Adrenal gland (tissue), 12 donors: ENCODE measurements around the gene PCDHA13. TPM values are rescaled to one million over a fixed set of nuclear protein-coding genes. Genes with fewer than 3 reads are reported as not detected.
"Not testable (repeated sequence)": the region's sequence is repeated elsewhere in the genome, so short reads cannot be mapped to it uniquely, and the experiment has no call there.

ENCODE experiments used
- DNase-seq, 7 donors: peaks; one replicate each; pipeline ENCODE4 v3.0.0-alpha.2; 2019 to 2020
- H3K27ac ChIP-seq, 5 donors: fragments of 200-600 bp; sonication (generic) in 4 of 5; 1 replicate in 3 of 5; 2 replicates in 2 of 5; pipeline versions ENCODE4 v1.5.1 to v1.8.0; 2016 to 2020; ENCODE audit warnings: mild to moderate bottlenecking in 1 of 5
- H3K27me3 ChIP-seq: fragments of 200-600 bp; 2 replicates; pipeline ENCODE4 v1.8.0; 2021
- H3K36me3 ChIP-seq, 2 donors: fragments of 200-600 bp; replicated peaks in 1 of 2; 1 replicate in 1 of 2; 2 replicates in 1 of 2; pipeline versions ENCODE4 v1.5.1 to v1.8.0; 2018 to 2022
- H3K4me1 ChIP-seq, 2 donors: fragments of 200-600 bp; replicated peaks in 1 of 2; 1 replicate in 1 of 2; 2 replicates in 1 of 2; pipeline versions ENCODE4 v1.5.1 to v1.8.0; 2018 to 2021
- H3K4me3 ChIP-seq, 4 donors: fragments of 200-600 bp; sonication (generic) in 3 of 4; one replicate each; pipeline ENCODE4 v1.5.1; 2016 to 2018
- H3K9me3 ChIP-seq, 3 donors: fragments of 200-600 bp; sonication (generic) in 1 of 3; replicated peaks in 1 of 3; 1 replicate in 2 of 3; 2 replicates in 1 of 3; pipeline versions ENCODE4 v1.5.1 to v1.8.0; 2016 to 2021
- CTCF ChIP-seq, 6 experiments: fragments of 450-650 bp in 4 of 6; fragments of 200-600 bp in 2 of 6; sonication (generic) in 1 of 6; IDR thresholded peaks; 1 replicate in 5 of 6; 2 replicates in 1 of 6; pipeline versions ENCODE4 v1.5.1 to v1.8.0; 2016 to 2021; ENCODE audit warnings: antibody characterized with exemption in 6 of 6, mild to moderate bottlenecking in 2 of 6, moderate library complexity in 1 of 6
- POLR2A ChIP-seq, 2 donors: fragments of 450-650 bp; IDR thresholded peaks; one replicate each; pipeline ENCODE4 v1.6.1; 2017; ENCODE audit warnings: antibody characterized with exemption in 2 of 2, mild to moderate bottlenecking in 2 of 2, moderate library complexity in 1 of 2
- WGBS, 4 donors: extraction: QIAGEN DNeasy Blood & Tissue Kit in 2 of 4; methylation state at CpG; one replicate each; pipeline versions ENCODE4 v1.1.5 to v1.1.7; 2013 to 2017; 5-methylcytosine and 5-hydroxymethylcytosine counted together
- intact Hi-C, 2 donors: fragments of 100-400 bp; cut with DNase I; formaldehyde crosslinking; loops; one replicate each; pipeline versions ENCODE4 v1.14.1 to v1.15.0; 2022 to 2023
- polyA plus RNA-seq, 3 donors: library from polyadenylated mRNA; stranded (reverse); fragments of 200-250 nt in 2 of 3; fragments of 350-450 nt in 1 of 3; fragmentation: Illumina TruSeq in 1 of 3; extraction: RNeasy Lipid Tissue Mini Kit (QIAGEN cat#74804) in 1 of 3; gene quantifications; one replicate each; pipeline ENCODE4 v1.2.3, GENCODE V29; 2013 to 2014
- total RNA-seq, 9 donors: library from RNA; depleted of rRNA in 4 of 9; stranded (reverse); fragments of >200 nt in 4 of 9; fragments of 120-200 nt in 1 of 9; fragmentation: NEBNext Ultra II Directional in 1 of 9; extraction: Animal tissue kit (Norgen Biotek cat#: 25700) in 1 of 9; gene quantifications; one replicate each; pipeline versions ENCODE4 v1.1.0 to v1.2.4, GENCODE V29; 2013 to 2023
- donor health status: healthy with polysubstance abuse.
- donor health status: Bipolar disorder and iron deficiency.
- donor health status: DM: yes; HTN: yes; CAD: no.
- donor health status: DM: no; HTN: no; CAD: no.
- donor health status: DM: no; HTN: no; CAD: no.
- donor health status: DM: yes; HTN: yes; CAD: no.

The PCDHA13 gene
- total and polyA plus RNA-seq, 12 donors = 0.12 to 0.98 (median 0.52) TPM; not detected in 1

- TF ChIP-seq POLR2A (IDR thresholded peaks at IDR 0.05) (no peak), CTCF (IDR thresholded peaks at IDR 0.05) (no peak)
- intact Hi-C loops = no loop called here
- H3K27me3 ChIP-seq = peaks cover 14% of the 10 kb centered on the region
Observed at GRCh38 chr5:140870221-140871201, 11.4 kb upstream of the PCDHA13 start.

GRCh38 chr5:140875085-140876065, 6.5 kb upstream of the PCDHA13 start, which contains the start of gene PCDHA12:
Gene PCDHA12, plus strand, starts transcription at chr5:140875308. Its CDS starts 165 bp downstream, at chr5:140875473.
- intact Hi-C loops = no loop called here
- peak within 1 kb of the TSS in 1 of 4 donors; percentile 26 for H3K4me3 ChIP-seq

More at GRCh38 chr5:140870221-140871201, 11.4 kb upstream of the PCDHA13 start:
- Histone ChIP-seq H3K4me1 (no peaks in the 10 kb centered on the region), H3K9me3 (no peaks in the 10 kb centered on the region), H3K4me3 (no peak overlapping the region), H3K27ac (no peak overlapping the region), H3K36me3 (no peaks in the 10 kb centered on the region)
- WGBS, 4 donors = 39 to 63% (median 45%) methylated on average over 30 to 114 of the region's 114 CpGs
- no peak for DNase-seq

GRCh38 chr5:140876541-140877261, 5.2 kb upstream of the PCDHA13 start:
- H3K4me1 ChIP-seq, H3K4me3 ChIP-seq, H3K27ac ChIP-seq, H3K36me3 ChIP-seq, H3K9me3 ChIP-seq, DNase-seq, intact Hi-C loops: not testable (repeated sequence)
- WGBS, 4 donors = 30 to 51% (median 42%) methylated on average over 18 to 80 of the region's 80 CpGs
- H3K27me3 ChIP-seq = peaks cover 16% of the 10 kb centered on the region

More at GRCh38 chr5:140875085-140876065, 6.5 kb upstream of the PCDHA13 start, which contains the start of gene PCDHA12:
- WGBS, 4 donors = 11 to 27% (median 17%) methylated on average over 30 to 47 of the region's 47 CpGs
- H3K27ac ChIP-seq = peak within 1 kb of the TSS in 1 of 5 donors; percentile 22
- no peaks in the 10 kb centered on the region for H3K4me1 ChIP-seq
- TF ChIP-seq CTCF (IDR thresholded peaks at IDR 0.05) (no peak), POLR2A (IDR thresholded peaks at IDR 0.05) (no peak)
- no peak for DNase-seq
- no peaks in the 10 kb centered on the region for H3K9me3 ChIP-seq
- peaks cover 16% of the 10 kb centered on the region for H3K27me3 ChIP-seq
- H3K36me3 ChIP-seq = no peaks in the 10 kb centered on the region

- no peak for TF ChIP-seq POLR2A (IDR thresholded peaks at IDR 0.05)
- TF ChIP-seq CTCF (IDR thresholded peaks at IDR 0.05) = no peak
- no peak for DNase-seq
- Histone ChIP-seq H3K4me3 (no peak overlapping the region), H3K27me3 (peaks cover 16% of the 10 kb centered on the region), H3K27ac (no peak overlapping the region), H3K36me3 (no peaks in the 10 kb centered on the region), H3K4me1 (no peaks in the 10 kb centered on the region), H3K9me3 (no peaks in the 10 kb centered on the region)
- intact Hi-C loops = no loop called here
- 35 to 39% (median 36%) methylated on average over 11 to 37 of the region's 37 CpGs for WGBS, 4 donors
Observed at GRCh38 chr5:140877262-140877581, 4.7 kb upstream of the PCDHA13 start.
